ENCODE results near the gene CRYBA1.
"Not testable (repeated sequence)": the region's sequence is repeated elsewhere in the genome, so short reads cannot be mapped to it uniquely, and the experiment has no call there.

Gene CRYBA1

GRCh38 chr17:29246628-29247027, at the start of gene CRYBA1:
Gene CRYBA1, plus strand, starts transcription at chr17:29246859. Its CDS starts 5 bp downstream, at chr17:29246864.
- no peak for DNase-seq (ENCODE audit: low read depth in 2 of 2)

- no peak for DNase-seq (ENCODE audit: low read depth in 2 of 2)
These were observed 49.0 kb upstream of the CRYBA1 start for GRCh38 chr17:29197516-29198272.

- DNase-seq (ENCODE audit: low read depth in 2 of 2) = not testable (repeated sequence)
These were observed 42.4 kb upstream of the CRYBA1 start for GRCh38 chr17:29204068-29204804.

GRCh38 chr17:29205047-29205446, 41.6 kb upstream of the CRYBA1 start:
- DNase-seq (ENCODE audit: low read depth in 2 of 2) = no peak

- no peak for DNase-seq (ENCODE audit: low read depth in 2 of 2)
These were observed 38.7 kb upstream of the CRYBA1 start for GRCh38 chr17:29207975-29208374.

- DNase-seq (ENCODE audit: low read depth in 2 of 2) = no peak
These were observed 37.6 kb upstream of the CRYBA1 start for GRCh38 chr17:29209073-29209472.

- DNase-seq (ENCODE audit: low read depth in 2 of 2) = no peak
These were observed 35.8 kb upstream of the CRYBA1 start for GRCh38 chr17:29210879-29211278.

GRCh38 chr17:29212094-29212631, 34.5 kb upstream of the CRYBA1 start:
- no peak for DNase-seq (ENCODE audit: low read depth in 2 of 2)

- DNase-seq (ENCODE audit: low read depth in 2 of 2) = no peak
These were observed 34.0 kb upstream of the CRYBA1 start for GRCh38 chr17:29212681-29213121.

GRCh38 chr17:29214215-29215146, 32.2 kb upstream of the CRYBA1 start:
- DNase-seq (ENCODE audit: low read depth in 2 of 2) = no peak

- DNase-seq (ENCODE audit: low read depth in 2 of 2) = no peak
These were observed 31.5 kb upstream of the CRYBA1 start for GRCh38 chr17:29215174-29215573.

GRCh38 chr17:29215717-29216116, 30.9 kb upstream of the CRYBA1 start:
- DNase-seq (ENCODE audit: low read depth in 2 of 2) = no peak

- no peak for DNase-seq (ENCODE audit: low read depth in 2 of 2)
These were observed 30.5 kb upstream of the CRYBA1 start for GRCh38 chr17:29216181-29216580.

GRCh38 chr17:29216856-29217255, 29.8 kb upstream of the CRYBA1 start:
- DNase-seq (ENCODE audit: low read depth in 2 of 2) = no peak

GRCh38 chr17:29219378-29220047, 27.1 kb upstream of the CRYBA1 start:
- peak; percentile 28 to 48 for DNase-seq (ENCODE audit: low read depth in 2 of 2)

- DNase-seq (ENCODE audit: low read depth in 2 of 2) = not testable (repeated sequence)
These were observed 25.3 kb upstream of the CRYBA1 start for GRCh38 chr17:29221338-29221737.

GRCh38 chr17:29225396-29225795, 21.3 kb upstream of the CRYBA1 start:
- DNase-seq (ENCODE audit: low read depth in 2 of 2) = no peak

- no peak for DNase-seq (ENCODE audit: low read depth in 2 of 2)
These were observed 13.4 kb upstream of the CRYBA1 start for GRCh38 chr17:29233301-29233700.

GRCh38 chr17:29234972-29235371, 11.7 kb upstream of the CRYBA1 start:
- not testable (repeated sequence) for DNase-seq (ENCODE audit: low read depth in 2 of 2)

GRCh38 chr17:29235904-29236303, 10.8 kb upstream of the CRYBA1 start:
- DNase-seq (ENCODE audit: low read depth in 2 of 2) = no peak

- no peak for DNase-seq (ENCODE audit: low read depth in 2 of 2)
These were observed 9.1 kb upstream of the CRYBA1 start for GRCh38 chr17:29237476-29238132.
